22Rv1 (cell line): Measurements from ENCODE around the gene DGKD.

ENCODE experiments used
- H3K27ac ChIP-seq: fragments of 450-650 bp; 2 replicates; pipeline ENCODE4 v1.5.1; 2017
- CTCF ChIP-seq: fragments of 450-650 bp; IDR thresholded peaks from 2 replicates; pipeline ENCODE4 v1.5.1; 2017; ENCODE audit warnings: mild to moderate bottlenecking
- ZFX ChIP-seq: fragments of 450-650 bp; IDR thresholded peaks from 2 replicates; pipeline ENCODE4 v1.6.1; 2017; ENCODE audit warnings: antibody characterized with exemption, borderline replicate concordance

The DGKD gene

GRCh38 chr2:233497692-233498091 is 143.4 kb downstream of the DGKD start:
- H3K27ac ChIP-seq: no peak overlapping the region
- no peak for TF ChIP-seq CTCF

GRCh38 chr2:233498126-233498525 is 143.8 kb downstream of the DGKD start:
- no peak overlapping the region for H3K27ac ChIP-seq
- TF ChIP-seq ZFX (no peak), CTCF (no peak)

GRCh38 chr2:233499928-233500327 is 145.6 kb downstream of the DGKD start:
- no peak overlapping the region for H3K27ac ChIP-seq
- no peak for TF ChIP-seq ZFX
- no peak for TF ChIP-seq CTCF

GRCh38 chr2:233501198-233502076 is 147.1 kb downstream of the DGKD start:
- no peak overlapping the region for H3K27ac ChIP-seq
- TF ChIP-seq CTCF (no peak), ZFX (no peak)

GRCh38 chr2:233503481-233503880 is 149.2 kb downstream of the DGKD start:
- no peak overlapping the region for H3K27ac ChIP-seq
- TF ChIP-seq CTCF (no peak), ZFX (no peak)

GRCh38 chr2:233503947-233504637 is 149.8 kb downstream of the DGKD start:
- H3K27ac ChIP-seq: no peak overlapping the region
- TF ChIP-seq ZFX: no peak
- no peak for TF ChIP-seq CTCF
